ENCODE measurements around the gene SIMC1. TPM values are rescaled to one million over a fixed set of nuclear protein-coding genes. Genes with fewer than 3 reads are reported as not detected.
"Not testable (repeated sequence)": the region's sequence is repeated elsewhere in the genome, so short reads cannot be mapped to it uniquely, and the experiment has no call there.

SIMC1 gene
- polyA plus RNA-seq, 1 donor: 20.5 TPM

DNA sequence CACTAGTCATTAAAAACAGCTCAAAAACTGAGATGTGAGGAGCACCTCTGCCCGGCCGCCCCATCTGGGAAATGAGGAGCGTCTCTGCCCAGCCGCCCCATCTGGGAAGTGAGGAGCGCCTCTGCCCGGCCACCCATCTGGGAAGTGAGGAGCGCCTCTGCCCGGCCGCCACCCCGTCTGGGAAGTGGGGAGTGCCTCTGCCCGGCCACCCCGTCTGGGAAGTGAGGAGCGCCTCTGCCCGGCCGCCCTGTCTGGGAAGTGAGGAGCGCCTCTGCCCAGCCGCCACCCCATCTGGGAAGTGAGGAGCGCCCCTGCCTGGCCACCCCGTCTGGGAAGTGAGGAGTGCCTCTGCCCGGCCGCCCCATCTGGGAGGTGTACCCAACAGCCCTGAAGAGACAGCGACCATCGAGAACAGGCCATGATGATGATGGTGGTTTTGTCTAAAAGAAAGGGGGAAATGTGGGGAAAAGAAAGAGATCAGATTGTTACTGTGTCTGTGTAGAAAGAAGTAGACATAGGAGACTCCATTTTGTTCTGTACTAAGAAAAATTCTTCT lies 23.7 kb upstream of the SIMC1 start:
- DNase-seq: not testable (repeated sequence)

DNA sequence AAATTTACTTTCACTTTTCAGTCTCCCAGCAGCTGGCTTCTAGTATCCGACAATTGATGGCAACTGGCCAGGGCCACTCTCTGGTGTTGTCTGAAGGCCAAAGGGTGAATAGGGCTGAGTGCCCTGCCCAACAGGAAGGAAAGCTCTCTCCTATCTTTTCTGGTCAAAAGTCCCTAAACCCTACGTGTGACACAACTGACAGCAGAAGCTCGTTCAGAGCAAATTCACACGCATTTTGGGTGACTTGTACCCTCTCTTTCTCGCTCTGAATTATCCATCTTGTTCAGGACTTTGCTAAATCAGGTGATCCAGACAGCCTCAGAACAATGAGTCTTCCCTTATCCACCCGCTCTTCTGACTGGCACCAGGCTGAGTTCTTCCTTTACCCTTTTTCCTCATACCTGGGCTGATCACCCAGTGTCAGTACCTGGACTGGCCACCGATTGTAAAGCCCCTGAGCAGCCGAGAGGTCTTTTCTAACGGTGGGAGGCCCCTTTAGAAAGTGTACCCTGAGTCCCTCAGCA lies 21.8 kb upstream of the SIMC1 start:
- DNase-seq: not testable (repeated sequence)

DNA sequence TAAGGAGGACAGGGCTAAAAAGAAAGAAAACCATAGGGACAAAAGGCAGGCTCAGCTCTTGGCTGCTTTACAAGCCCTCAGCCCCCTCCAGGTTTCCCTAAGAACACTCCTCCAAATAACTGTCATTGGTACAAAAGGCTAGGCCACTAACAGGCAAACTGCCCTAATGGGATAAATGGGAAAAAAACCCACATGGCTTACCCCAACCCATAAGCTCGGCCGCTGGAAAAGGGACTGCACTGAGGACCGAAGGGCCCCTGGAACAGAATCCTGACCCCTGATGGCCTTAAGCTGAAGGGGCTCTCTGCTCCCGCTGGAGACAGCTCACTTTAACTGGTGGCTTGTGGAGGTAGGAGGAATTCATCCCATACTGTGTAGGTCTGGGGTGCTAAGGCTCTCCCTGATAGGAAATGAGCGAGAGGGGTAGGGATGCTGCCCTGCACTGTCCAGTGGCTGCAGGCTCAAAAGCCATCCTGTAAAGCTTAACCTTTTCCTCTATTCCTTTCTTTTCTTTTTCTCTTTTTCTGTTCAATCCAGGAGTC lies 21.0 kb upstream of the SIMC1 start:
- not testable (repeated sequence) for DNase-seq

DNA sequence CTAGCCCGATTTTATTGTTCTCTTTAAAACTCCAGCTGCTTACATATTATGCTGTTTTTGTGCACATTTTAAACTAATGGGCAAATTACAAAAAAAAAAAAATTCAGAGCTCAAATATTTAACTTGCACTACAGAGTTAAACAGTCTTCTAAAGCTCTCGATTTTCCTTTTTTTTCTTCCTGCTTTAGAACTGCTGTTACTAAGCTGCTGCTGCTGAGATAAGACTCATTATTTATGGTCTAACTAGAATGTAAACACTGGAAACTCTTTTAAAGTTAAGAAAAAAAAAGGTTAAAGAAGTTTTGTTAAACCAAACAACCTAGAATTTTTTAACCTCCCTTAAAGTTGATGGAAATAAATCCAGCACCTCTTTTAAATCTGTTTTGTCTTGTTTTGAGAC lies 20.5 kb upstream of the SIMC1 start:
- DNase-seq: not testable (repeated sequence)

DNA sequence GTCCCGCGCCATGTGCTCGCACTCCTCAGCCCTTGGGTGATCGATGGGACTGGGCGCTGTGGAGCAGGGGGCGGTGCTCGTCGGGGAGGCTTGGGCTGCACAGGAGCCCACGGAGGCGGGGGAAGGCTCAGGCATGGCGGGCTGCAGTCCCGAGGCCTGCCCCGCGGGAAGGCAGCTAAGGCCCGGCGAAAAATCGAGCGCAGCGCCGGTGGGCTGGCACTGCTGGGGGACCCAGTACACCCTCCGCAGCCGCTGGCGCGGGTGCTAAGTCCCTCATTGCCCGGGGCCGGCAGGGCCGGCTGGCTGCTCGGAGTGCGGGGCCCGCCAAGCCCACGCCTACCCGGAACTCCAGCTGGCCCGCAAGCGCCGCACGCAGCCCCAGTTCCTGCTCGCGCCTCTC lies 16.2 kb upstream of the SIMC1 start:
- not testable (repeated sequence) for DNase-seq

DNA sequence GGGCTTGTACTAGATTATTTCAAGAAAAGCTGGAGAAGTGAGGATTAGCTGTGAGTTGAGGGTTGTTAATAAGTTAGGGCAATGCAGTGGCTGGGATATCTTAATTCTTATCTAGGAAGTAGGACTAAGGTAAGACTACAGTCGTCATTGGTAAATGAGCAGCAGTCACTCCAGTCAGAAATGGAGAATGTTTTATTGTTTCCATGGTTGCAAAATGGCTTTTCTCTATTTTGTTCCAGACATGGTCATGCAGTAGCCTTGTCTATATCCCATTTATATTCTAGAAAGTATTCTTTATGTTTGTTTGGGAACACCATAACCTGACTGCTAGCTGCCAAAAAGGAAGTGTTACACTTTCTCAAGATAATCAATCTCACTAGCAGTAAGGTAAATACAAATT lies 9.9 kb upstream of the SIMC1 start:
- not testable (repeated sequence) for DNase-seq

DNA sequence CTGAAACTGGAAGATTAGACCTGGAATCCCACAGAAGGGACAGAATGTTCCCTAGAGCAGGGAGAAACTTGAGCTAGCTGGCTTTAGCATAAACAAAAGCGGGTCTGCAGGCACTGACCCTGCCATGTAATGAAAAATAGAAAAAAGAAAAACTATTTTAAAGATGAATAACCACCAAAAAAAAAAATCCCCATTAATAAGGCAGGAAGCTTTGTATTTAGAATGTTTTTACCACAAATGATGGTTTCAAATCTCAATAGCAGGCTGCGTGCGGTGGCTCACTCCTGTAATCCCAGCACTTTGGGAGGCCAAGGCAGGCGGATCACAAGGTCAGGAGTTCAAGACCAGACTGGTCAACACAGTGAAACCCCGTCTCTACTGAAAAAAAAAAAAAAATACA lies 5.0 kb upstream of the SIMC1 start:
- DNase-seq: not testable (repeated sequence)

DNA sequence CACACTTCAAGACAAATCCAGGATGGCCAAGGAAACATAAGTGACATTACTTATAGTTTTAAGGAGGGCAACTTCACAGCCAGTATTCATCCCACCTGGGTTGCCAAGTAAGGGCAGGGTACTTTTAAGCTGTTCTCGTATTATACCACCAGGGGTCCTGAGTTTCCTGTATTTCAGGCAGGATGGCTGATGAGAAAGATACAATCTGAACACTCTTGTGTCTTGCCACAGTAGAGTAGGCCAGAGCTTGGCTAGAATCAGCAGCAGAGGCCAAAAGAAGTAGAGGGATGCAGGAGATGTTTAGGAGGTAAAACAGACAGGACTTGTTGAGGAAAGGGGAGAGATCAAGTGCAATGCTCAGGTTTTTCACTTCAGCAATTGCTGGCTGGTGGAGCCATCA lies 3.1 kb upstream of the SIMC1 start:
- peak; percentile 38 for DNase-seq

DNA sequence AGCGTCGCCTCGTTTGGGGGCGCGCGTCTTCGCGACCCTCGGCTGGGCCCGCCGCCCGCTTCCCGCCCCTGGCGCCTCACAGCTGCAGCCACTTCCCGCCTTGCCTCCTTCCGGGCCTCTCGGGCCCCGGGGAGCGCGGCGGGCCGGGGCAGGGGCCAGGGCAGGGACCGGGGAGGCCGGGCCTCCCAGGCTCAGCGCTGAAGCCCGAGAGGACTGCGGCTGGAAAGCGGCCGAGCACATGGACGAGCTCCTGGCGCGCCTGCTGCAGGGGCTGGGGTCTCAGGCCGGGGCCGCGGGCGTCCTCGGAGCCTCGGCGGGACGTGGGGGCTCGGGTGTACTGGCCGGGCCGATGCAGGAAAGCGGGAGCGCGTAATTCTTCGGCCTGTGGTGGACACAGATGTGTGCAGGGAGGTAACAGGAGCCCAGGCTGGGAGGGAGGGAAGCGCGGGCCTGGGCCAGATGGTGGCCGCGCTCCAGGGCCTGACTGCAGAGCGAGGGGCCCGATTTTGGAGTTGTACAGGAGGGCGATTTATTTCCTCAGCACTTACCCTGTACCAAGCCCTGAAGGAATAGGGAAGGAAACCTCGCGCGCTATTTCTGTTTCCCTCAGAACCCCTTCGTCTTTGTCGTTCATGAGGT lies 540 bp downstream of the SIMC1 start:
- DNase-seq: not testable (repeated sequence)

DNA sequence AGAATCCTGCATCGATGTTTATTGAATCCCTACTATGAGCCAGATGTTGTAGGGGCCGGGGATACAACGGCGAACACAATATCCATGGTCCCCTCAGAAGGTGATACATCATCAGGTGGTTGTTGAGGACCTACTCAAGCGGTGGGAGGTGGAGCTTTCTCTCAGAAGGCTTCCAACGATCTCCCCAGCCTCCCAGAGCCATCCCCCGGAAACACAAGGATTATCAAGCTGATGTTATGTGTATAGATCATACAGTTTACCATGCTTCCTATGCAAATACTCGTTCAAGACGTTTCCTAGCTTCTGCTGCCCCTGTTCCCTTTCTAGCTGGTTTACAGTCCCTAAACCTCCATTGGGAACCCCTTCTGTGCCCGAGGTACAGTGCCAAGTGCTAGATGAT lies 1.1 kb downstream of the SIMC1 start:
- not testable (repeated sequence) for DNase-seq

DNA sequence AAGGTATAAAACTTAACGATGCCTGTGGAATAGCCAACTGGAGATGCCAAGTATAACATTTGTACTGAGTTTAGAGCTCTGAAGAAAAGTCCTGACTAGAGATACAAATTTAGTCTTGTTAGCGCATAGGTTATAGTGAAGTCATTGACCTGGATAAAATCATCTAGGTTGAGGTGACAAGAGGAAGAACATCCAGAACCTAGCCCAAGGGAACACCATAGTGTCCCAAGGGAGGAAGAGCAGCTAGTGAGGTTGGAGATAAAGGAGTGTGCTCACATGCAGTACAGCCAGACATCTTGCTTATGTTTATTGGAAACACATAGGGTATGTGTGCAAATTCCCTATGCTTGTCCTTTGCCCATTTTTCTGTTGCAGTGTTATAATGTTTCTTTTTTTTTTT lies 6.1 kb downstream of the SIMC1 start:
- DNase-seq: not testable (repeated sequence)

DNA sequence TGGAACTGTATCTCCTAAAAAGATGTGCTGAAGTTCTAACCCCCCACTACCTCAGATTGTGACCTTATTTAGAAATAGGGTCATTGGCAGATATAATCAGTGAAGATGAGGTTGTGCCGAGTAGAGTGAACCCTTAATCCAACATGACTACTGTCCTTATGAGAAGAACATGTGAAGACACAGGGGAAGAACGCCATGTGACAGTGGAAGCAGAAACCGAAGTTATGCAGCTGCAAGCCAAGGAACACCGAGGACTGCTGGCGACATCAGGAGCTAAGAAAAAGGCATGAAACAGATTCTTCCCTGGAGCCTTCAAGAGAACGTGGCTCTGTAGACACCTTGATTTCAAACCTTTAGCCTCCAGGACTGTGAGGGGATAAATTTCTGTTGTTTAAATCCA lies 6.8 kb downstream of the SIMC1 start:
- not testable (repeated sequence) for DNase-seq

DNA sequence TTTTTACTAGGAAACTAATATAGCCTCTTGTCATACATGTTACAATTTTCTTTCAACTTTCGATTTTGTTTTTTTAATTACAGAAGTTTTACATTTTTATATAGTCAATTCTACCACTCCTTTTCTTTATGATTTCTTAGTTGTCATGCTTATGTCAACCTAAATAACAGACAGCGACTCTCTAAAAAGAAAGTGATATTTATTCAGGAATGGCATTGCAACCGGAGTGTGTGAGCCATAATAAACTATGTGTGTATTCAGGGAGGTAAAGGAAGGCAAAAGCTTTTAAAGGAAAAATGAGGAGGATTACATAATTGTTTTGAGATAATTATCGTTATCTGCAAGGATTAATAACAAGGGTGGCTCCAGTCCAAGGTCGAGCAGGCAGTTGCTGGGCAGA lies 7.3 kb downstream of the SIMC1 start:
- DNase-seq: not testable (repeated sequence)

DNA sequence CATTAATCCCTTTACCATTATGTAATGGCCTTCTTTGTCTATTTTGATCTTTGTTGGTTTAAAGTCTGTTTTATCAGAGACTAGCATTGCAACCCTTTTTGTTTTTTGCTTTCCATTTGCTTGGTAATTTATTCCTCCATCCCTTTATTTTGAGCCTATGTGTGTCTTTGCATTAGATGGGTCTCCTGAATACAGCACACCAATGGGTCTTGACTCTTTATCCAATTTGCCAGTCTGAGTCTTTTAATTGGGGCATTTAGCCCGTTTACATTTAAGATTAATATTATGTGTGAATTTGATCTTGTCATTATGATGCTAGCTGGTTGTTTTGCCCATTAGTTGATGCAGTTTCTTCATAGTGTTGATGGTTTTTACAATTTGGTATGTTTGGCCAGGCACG lies 12.5 kb downstream of the SIMC1 start:
- not testable (repeated sequence) for DNase-seq

DNA sequence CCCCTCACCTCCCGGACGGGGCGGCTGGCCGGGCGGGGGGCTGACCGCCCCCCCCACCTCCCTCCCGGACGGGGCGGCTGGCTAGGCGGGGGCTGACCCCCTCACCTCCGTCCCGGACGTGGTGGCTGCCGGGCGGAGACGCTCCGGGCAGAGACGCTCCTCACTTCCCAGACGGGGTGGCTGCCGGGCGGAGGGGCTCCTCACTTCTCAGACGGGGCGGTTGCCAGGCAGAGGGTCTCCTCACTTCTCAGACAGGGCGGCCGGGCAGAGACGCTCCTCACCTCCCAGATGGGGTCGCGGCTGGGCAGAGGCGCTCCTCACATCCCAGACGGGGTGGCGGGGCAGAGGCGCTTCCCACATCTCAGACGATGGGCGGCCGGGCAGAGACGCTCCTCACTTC lies 13.9 kb downstream of the SIMC1 start:
- not testable (repeated sequence) for DNase-seq

DNA sequence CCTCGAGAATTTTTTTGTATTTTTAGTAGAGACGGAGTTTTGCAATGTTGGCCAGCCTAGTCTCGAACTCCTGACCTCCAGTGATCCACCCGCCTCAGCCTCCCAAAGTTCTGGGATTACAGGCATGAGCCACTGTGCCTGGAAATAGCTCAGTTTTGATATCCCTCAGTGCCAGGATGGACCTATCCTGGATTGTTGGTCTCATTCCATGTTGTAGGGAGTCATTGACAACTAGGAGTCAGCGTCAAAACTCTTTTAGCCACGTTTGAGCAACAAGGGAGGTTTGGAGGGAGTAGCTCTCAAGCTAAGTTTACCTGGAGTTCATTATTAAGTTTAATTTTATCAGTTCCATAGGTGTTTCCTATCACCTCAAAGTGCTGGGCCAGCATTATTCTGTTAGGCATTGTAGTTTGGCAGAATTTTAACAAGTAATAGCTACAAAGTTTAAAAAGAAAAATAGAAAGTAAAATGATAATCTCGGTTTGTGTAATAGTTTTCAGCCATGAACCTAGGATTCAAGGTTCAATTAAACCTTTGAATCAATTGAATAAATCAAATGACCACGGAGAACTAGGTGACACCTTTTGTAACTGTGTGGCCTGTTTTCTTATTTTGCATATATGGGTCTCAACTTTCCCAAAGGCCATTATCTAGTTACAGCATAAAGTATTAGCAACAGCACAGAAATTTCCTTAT lies 15.3 kb downstream of the SIMC1 start:
- DNase-seq: not testable (repeated sequence)

DNA sequence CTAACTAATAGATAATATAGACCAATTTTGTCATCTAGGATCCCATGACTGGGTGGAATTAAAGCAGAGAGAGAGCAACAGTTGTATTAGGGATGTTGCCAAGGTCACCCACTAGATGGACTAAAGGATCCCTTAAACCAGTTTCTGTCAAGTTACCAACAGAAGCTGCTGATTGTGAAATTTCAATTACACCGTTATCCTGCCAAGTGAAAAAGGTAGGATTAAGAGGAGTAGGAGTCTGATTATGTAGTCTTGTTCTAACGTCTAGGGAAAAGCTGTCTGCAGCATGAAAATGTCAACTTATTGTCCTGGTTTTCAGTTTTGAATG lies 15.8 kb downstream of the SIMC1 start:
- not testable (repeated sequence) for DNase-seq

DNA sequence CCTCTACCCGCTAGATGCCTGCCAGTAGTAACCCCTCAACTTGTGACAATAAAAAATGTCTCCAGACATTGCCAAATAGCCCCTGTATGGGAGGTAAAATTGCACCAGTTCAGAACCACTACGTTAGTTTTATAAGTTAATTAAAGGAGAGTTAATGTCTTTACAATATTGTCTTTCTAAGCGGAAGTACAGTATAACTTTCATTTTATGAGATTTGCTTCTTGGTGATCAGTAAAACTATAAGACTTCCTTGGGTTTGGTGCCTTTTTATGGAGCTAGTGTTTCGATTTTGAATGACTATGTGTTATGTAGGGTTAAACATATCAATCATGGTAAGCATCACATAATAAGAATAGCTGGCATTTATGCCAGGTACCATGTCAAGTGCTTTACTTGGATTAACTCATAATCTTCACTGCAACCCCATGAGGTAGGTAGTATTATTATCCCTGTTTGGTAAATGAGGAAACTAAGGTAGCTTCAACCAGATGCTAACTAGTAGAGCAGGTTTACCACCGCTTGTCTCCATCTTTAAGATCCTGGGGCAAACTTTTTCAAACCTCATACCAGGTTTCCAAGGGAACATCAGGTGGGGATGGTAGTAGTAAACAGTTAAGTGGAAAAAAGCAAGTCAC lies 19.8 kb downstream of the SIMC1 start:
- DNase-seq: not testable (repeated sequence)

DNA sequence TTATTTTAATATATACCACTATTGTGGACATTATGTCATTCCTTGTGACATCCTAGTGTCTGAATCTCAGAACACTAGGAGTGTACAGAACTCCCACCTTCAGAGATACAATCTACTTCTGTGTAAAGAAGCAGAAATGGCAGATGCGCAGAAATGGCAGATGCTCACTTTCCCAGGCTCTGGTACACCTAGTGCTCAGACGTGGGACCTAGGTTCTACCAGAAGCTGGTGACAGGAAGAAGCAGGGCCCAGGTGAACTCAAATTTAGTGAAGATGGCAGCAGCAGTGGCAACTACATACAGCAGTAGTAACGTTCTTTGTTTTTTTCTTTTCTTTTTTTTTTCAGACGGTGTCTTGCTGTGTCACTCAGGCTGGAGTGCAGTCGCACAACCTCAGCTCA lies 22.5 kb downstream of the SIMC1 start:
- not testable (repeated sequence) for DNase-seq

DNA sequence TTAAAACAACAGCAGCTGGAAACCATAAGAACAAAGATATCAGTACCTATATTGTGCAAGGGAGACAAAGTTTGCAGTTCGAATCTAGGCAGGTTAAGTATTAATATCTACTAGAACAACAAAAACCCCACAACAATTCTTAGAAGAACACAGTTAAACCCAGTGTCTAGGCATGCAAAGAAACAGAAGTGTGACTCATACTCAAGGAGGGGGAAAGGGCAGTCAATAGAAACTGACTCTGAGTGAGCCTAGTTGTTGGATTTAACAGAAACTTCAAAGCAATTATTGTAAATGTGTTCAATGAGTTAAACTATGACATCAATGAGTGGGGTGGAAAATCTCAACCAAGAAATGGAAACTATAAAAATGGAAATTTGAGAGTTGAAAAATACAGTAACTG lies 28.2 kb downstream of the SIMC1 start:
- not testable (repeated sequence) for DNase-seq

DNA sequence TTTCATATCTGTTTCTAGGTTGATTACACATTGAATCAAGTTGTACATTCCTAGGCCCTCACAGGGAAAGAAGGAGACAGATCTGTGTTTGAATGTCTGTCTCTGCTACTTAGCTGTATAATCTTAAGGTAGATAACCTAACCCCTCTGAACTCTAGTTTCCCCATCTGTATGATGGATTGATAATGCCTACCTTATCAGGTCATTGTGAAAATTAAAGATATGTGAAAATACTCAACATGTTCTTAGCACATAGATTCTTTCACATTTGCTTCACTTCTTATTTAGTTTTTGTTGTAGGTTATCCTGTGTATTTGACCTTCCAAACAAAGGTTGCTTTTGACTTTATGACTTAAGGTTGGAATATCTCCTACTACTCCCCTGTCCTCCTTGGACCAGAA lies 50.8 kb downstream of the SIMC1 start:
- DNase-seq: not testable (repeated sequence)

DNA sequence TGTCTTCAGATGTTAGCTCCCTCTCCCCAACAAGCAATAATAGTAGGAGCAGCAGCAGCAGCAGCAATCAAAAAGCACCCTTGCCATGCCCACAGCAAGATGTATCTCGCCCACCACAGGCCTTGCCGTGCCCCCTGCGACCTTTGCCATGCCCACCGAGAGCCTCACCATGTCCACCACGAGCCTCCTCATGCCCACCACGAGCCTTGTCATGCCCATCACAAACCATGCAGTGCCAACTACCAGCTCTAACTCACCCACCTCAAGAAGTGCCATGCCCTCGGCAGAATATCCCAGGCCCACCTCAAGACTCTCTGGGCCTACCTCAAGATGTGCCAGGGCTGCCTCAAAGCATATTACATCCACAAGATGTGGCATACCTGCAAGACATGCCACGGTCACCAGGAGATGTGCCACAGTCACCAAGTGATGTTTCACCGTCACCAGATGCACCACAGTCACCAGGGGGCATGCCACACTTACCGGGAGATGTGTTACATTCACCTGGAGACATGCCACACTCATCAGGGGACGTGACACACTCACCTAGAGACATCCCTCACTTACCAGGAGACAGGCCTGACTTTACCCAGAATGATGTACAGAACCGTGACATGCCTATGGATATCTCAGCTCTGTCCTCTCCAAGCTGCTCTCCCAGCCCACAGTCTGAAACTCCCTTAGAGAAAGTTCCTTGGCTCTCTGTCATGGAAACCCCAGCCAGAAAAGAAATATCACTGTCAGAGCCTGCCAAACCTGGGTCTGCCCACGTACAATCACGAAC lies 52.0 kb downstream of the SIMC1 start:
- DNase-seq: not testable (repeated sequence)
